Fibroblast of skin of back (primary cell): ENCODE measurements around the gene SPOCK1.

Experiments
- DNase-seq: peaks from one replicate; pipeline ENCODE4 v3.0.0-alpha.2; 2013

Gene SPOCK1

DNA sequence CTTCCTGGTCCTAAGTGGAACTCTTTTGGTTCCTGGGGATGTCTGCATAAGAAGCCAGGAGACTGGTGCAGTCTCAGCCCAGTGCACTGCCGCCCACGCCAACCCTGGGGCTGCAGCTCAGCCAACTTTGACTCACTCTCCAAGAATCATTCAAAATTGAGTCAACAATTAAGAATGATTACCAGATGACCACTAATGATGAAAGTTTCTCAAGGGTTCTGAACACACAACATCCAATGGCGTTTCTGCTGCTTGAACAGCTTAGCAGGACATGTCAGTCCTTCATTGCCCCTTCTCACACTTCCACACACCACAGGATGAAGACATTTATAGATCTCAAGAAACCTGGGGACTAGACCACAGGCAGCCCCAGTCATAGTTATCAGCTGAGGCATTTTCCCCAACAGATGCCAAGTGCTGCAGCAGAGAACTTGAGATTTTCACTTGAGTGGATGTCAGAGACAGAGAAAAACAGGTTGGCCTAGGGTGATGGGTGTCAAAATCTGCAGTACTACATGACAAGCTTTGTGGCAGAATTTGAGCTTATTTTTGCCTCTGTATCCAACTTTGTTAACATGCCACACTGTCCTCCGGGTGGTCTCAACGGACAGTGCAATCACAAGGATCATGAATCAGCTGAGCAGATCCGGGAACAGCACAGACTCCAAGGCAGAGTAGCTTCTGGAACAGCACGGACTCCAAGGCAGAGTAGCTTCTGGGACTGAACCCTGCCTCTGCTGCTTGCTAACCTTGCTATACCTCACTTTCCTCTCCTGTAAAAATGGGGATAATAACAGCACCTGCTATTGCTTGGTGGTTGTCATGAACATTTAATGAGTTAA, 356.1 kb downstream of the SPOCK1 start:
- DNase-seq, result peak; percentile 91

DNA sequence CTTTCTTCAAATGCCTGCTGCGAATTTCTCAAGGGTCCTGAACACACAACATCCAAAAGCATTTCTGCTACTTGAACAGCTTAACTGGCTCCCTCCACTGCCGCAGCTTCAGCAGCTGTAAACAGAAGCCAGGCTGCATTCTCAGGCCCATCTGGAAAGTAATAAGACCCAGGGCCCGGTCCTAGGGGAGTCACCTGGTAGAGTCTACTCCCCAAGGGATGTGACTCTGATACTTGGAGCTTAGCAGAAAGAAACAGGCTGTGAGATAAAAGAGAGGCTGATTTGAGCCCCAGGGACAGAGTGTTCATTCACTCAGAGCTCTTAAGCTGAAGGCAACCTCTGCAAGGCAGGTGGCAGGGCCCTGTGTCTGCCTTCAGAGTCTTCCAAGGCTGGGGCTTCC, 356.8 kb downstream of the SPOCK1 start:
- no peak for DNase-seq

DNA sequence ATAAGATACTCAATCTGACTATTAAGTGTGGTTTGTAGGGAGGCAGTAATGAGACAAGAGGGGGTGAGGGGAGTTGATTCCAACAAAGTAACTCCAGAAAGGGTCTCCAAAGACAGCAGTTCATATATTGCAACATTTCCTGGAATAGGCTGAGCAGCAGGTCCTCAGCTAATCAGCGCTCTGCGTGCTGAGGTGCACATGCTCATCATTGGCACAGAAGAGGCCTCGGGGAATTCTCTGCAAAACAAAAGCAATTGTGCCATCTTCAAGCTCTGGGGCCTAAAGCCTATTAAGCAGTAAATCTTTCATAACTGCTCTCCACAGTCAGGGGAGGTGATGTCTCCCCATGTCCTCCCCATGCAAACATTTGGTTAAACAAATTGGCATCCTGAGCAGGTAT, 357.3 kb downstream of the SPOCK1 start:
- no peak for DNase-seq

DNA sequence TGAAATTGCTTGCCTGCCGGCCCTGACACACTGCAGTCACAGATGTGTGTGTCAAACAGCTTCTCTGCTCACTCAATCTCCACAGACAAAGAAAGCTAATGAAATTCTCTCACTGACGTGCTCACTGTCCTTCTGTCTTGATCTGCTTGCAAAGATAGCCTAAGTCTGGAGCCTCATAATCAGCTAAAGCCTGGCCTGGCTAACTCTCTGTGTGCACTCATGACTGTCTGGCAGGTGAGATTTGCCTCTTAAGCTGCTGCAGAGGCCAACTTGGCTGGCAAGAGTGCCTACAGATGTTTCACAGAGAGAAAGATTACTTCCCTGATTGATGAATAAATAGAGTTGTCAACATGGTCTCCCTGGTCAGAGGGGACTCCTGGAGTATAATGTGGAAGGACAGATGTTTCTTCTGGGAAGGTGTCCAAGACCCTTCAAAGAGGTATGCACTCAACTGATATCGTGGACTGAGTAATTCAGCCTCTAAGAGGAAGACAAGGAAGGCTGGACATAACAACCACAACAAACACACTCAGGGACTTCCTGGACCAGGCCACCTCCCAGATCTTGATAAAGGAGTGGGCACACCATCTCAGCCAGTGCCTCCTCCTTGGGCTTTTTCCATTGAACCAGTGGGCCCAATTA, 362.0 kb downstream of the SPOCK1 start:
- DNase-seq, result no peak

DNA sequence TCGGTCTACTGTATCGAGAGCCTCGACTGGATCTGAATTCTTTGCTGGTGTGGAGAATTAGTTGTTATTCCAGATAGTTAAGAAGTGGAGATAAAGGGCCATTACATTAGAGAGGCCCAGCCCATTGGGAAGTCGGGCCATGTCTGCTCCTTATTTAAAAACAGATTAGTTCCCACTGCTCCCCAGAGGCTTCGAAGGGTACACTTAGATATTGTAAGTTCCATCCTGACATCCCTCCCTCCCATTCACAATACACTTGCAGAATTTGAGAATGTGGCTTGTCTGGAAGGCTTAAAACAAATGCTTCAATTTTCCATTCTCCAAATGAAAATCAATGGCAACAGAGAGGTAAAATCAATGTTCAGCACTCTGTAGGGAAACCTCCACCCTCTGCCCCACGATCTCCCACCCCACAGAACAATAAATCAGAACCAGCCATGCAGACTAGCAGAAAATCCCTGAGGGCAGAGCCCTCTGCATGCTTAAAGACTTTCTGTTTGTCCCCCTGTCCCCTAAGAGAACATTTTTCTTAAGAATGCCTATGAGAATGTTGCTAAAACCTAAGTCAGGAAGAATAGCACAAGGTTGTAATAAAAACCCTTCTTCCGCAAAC, 364.1 kb downstream of the SPOCK1 start:
- DNase-seq, result no peak

DNA sequence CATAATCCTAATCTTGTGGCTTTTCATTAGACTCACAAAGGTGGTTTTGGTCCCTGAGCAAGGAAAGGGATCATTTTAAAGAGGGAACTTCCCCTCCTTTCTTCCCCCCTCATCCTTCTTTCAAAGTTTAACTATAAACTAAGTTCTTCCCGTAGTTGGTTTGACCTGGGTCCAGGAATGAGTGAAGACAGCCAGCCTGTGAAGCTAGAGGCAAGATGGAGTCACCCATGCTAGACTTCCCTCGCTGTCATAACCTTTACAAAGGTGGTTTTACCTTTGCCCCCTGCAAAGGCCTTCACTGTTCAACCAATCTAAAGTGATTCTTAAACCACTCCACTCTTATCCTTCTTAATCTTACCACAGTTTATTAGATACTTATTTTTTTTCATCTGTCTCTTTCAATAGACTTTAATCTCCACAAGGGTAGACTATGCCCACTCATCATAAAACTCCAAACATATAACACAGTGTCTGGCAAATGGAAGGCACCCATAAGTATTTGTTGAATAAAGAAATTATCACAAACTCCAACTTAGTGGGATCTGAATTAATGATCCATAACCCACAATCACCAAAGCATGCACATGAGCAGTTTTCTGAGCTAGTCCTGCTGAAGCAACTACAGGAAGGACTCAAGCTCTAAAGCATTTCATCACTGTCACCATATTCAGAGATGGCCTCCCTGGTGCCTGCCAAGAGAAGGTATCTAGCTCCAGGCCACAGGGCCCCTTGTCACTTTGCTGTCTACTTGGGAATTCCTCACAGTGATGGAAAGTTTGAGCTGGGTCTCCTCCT, 369.0 kb downstream of the SPOCK1 start:
- no peak for DNase-seq

DNA sequence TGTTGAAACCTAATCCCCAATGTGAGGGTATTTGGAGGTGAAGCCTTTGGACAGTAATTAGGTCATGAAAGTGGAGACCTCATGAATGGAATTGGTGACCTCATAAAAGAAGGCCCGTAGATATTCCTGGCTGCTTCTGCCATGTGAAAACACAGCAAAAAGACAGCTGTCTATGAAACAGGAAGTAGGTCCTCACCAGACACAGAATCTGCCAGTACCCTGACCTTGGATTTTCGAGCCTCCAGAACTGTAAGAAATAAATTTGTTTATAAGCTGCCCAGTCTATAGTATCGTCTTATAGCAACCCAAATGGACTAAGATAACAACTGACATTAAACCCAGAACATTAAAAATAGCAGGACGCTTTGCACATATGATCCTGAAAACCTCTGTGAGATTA, 371.1 kb downstream of the SPOCK1 start:
- no peak for DNase-seq

DNA sequence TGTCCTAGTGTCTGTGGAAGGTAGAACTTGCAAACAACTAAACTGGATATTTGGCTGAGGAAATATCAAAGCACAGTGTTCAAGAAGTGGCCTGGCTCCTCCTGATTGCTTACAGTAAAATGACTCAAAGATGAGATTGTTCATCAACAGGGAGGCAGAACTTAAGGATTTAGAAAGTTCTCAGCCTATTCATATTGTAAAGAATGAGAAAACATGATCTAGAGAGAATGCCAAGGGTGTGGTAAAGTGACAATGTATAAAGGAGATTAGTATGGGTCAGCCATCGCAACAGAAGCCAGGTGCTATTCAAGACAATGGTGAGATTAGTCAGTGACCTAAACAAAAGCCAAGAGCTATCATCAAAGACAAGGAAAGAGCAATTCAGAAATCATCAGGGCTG, 372.3 kb downstream of the SPOCK1 start:
- DNase-seq, result no peak

DNA sequence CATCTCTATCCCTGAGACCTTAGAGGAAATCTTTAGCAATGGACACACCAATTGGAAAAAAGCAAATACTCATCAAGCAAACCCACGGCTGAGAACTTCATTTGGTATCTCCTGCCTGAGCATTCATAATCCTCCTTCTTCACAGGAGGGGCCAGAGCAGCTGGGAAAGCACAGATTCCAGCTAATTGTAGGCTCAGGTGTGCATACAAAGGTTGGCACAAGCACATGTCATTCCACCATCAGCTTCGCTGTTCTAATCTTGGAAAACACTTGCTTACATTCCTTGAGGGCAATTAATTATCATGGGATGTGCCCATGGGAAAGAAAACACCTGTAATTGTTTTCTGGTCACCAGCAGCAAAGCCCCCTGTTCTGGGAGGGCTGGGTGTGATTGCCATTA, 376.6 kb downstream of the SPOCK1 start:
- DNase-seq, result no peak

DNA sequence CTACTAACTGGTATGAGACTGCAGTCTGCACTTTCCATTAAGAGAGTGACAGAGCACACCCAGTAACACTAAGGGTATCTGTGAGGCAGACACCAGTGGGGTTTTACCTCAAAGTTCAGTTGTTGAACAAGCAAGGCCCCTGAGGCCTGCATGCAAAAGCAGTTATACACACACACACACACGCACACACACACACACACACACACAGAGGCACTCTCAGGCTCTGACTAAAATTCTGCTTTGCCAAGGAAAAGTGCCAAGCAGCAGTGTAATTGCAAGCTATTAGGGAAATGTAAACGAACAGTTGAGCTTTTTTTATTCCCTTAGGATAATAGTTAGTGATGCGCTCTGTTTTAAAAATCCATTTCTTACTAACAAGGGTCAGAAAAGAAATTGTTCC, 377.1 kb downstream of the SPOCK1 start:
- peak; percentile 9 for DNase-seq

DNA sequence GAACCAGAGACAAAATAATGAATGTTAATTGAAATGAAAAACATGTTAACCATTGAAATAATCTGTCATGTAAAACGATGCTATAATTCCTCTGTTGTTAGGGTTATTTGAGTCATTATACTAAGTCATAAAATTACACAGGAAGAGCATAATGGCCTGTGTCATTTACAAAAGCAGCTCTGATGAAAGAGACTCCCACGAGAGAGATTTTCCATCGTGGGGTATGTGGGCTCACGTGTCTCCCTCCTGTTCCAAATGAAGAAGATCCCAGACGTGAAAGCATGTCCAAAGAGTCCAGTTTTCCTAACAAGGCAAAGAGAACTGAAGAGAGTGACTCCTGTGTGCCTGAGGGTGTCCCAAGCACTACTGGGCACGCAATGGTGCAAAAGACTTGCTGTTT, 379.8 kb downstream of the SPOCK1 start:
- no peak for DNase-seq

DNA sequence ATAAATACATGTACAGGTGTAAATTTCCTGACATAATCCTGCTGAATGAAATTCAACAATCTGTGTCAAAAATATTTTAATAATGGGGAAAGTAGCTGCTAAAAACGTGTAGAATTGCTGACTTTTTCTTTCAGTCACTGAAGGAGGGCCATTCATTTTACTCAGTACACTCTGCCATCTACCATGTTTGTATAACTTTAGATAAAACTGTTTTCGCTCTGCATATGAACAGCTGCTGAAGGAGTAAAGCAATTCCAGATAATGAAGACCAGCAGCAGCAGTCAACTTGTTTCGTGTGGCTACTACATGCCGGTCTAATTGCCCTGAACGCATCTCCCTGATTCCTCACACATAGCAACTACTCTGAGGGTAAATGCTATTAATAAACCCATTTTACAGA, 380.5 kb downstream of the SPOCK1 start:
- DNase-seq, result no peak

DNA sequence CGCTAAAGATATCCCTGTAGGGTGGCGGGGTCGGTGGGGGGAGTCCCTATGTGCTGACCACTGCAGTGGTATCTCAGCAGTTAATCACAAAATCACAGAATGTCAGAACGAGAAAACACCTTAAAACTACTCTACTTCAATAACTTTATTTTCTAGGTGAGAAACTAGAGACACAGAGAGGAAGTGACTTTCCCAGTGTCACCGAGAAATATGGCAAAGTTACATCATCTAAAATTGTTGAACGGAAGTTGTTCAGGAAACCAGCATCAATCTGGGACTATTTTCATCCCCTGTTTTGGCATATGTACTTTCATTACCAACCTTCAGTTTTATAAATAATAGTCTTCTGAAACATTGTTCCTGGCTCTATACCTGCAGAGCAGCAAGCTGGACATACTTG, 384.0 kb downstream of the SPOCK1 start:
- no peak for DNase-seq

DNA sequence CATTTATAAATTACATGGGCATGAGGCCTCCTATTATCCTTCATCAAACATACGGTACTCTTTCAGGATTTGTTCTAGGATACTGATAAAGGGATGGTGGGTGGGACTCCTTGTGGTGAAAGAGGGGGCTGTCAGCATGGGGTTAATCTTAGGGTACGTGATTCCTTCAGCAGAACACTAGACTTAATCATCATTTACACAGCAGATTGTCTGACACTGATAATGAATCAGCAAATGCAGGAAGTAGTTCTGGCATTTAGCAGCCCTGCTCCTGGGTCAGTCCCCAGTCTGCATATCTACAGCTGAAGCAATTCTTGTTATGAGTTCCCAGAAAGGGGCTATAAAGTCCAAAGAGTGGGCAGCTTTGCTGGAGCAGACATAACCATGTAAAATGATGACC, 384.6 kb downstream of the SPOCK1 start:
- DNase-seq, result peak; percentile 57

DNA sequence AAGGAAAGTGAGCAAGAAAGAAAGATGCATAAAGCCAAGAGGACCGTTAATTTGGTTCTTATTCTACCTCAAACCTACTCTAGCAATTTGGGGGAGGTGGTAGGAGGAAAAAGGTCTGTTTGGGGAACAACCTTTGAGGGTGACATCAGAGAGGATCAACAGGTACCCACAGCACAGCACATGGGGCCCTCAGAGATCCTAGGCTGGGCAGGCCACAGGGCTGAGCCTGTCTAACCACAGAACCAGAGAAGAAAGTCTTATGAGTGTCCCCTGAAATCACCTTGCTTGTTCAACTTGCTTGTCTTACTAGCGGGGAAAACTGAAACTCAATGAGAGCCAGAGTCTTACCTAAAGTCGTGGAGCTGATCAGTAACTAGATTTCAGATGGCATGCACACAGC, 385.2 kb downstream of the SPOCK1 start:
- no peak for DNase-seq

DNA sequence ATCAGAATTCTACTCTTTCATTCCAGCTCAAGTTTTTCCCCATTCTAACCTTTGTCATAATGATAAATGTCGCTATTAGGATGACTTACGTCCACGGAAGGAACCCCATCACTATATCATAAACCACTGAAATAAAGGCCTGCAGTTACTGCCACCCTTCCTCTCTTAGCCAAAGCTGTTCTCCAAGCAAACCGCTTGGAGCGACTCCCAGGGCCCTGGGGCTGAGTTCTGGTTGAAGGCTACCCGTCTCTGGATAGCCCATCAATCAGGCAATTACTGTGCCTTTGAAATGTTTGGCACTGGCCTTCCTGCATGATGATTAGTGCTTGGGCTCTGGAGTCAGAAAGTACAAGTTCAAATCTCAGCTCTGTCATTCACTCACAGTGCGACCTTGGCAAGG, 386.0 kb downstream of the SPOCK1 start:
- no peak for DNase-seq

DNA sequence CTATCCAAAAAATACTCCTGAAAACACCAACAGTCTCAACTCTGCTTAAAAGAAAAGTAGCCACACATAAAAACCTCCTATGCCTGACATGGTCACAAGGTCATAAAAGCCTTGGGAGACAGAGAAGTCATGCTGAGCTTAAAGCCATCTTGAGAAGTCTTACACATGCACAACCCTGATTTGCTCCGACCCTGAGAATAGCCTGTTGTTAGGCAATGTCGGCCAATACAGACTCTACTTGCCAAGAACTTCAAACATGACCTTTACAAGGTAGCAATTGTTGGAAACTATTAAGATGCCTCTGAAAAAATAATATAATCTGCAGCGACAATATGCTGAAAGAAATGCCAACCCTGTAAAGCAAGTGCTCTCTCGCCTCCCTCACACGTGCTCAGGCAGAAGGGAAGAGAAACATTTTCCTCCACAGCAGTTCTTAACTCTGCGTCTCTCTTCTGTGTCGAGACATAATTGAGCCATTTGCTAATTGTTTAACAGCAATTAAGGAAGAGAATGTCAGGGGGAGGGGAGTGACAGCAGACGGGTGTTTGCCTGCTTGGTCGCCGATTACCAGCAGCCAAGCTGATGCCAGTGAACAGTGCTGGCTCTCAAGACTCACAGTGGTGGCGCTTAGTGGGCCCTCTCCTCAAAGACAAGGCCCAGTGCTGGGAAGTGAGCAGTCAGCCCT, 393.6 kb downstream of the SPOCK1 start:
- DNase-seq, result no peak

DNA sequence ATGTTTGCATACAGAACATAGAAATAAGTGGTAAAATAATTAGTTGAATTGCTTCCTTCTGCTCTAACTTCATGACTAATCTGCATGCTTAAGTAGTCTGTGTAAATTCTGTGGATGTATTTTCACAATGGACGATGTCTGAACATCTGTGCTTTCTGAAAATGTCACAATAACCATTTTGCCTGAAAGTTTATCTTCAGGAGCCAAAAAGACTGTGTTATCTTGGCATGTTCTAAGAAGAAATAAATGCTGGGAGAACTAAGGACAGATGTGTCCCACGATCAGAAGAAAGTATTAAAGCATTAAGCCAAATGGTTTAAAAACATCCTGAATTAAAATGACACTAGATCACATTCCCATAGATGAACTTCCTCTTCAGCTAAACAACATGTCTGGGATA, 397.6 kb downstream of the SPOCK1 start:
- DNase-seq, result no peak

DNA sequence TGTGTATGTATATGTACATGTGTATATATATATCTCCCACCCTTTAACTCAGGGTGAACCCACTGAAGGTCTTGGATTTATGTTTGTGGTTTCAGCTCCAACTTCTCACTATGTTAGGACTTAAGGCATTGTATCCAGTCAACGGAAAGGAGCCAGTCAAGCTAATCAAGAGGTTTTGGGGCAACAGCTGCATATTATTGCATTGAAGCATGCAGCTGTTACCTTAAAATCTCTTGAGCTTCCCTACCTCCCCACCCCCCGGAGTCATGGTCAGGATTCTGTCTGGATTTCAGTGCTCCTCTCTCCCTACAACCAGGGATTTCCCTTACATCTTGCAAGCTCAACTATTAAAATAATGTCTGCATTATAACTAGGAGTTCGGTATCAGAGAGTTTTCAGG, 399.5 kb downstream of the SPOCK1 start:
- DNase-seq, result no peak

DNA sequence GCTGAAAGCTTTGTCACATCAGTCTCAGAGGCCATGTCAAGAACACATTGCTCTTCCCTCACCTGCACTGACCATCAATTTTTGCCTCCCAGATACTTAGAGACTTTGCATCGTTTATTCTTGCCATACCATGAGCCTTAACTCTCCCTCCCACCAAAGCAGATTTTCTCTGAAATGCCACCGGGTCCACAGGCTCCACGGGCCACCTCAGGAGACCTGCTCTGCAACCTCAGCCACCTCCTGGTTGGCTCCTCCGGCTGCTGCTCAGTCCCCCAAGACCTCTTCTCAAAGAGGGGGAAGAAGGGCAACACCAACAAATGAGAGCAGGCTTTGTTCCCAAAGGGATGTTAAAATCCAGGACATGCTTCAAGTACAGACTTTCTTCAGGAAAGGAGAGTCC, 400.5 kb downstream of the SPOCK1 start:
- DNase-seq, result no peak

DNA sequence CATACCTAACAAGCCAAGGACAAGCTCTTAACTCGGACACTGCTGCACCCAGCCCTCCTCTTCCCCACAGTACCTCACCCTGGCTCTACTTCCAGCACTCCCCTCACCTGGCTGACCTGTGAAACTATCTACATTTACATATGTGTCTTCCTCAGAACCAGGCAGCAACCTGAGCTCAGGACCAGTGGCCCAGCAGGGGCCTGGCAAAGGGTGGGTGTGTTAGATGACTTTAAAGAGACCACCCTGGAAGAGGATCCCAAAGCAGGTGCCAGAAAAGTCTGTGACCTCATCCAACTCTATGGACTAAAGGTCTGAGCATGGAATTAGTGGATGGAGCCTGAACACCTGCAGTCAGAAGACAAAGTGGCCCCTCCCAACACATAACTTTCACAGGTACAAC, 400.9 kb downstream of the SPOCK1 start:
- no peak for DNase-seq

DNA sequence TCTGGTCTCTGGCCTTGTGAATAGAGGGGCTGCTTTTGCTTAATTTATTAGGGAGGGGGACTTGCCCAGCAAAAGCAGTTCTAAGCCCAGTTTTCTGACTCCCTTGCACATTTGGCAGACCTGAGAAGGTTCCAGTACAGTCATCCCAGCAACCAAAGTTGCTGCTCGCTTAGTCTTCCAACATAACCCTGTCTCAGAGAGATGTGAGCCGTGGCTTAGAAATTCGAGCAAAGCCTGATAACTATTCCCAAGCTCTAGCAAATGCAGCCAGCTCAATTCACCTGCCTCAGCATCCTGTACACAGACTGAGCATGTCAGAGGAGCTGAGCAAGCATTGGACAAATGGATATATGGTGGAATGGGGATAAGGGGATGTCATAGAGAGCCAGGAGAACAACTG, 401.9 kb downstream of the SPOCK1 start:
- DNase-seq, result no peak
